Activated naive CD4-positive, alpha-beta T cell treated with anti-CD3 and anti-CD28 coated beads for 36 hours (primary cell): ENCODE results near the gene HK2. TPM values are rescaled to one million over a fixed set of nuclear protein-coding genes. Genes with fewer than 3 reads are reported as not detected.
"Not testable (repeated sequence)": the region's sequence is repeated elsewhere in the genome, so short reads cannot be mapped to it uniquely, and the experiment has no call there.

Experiments used
- CTCF ChIA-PET: fragments of 350-600 bp; sonication (Branson Sonifier 250); formaldehyde crosslinking; loops from one replicate; lab custom pipeline; 2021; ENCODE audit warnings: antibody characterized with exemption; lab: Charles Lee
- DNase-seq: peaks from one replicate; pipeline ENCODE4 v3.0.0-alpha.2; 2020
- H3K27ac Mint-ChIP-seq: one replicate; pipeline ENCODE4 v1.8.0; 2021; ENCODE audit warnings: mild to moderate bottlenecking, mixed read lengths
- H3K27me3 Mint-ChIP-seq: one replicate; pipeline ENCODE4 v1.8.0; 2021; ENCODE audit warnings: low read depth, mixed read lengths
- H3K36me3 Mint-ChIP-seq: one replicate; pipeline ENCODE4 v1.8.0; 2021; ENCODE audit warnings: low read depth, mixed read lengths
- H3K4me1 Mint-ChIP-seq: one replicate; pipeline ENCODE4 v1.8.0; 2021; ENCODE audit warnings: low read depth, mixed read lengths
- H3K4me3 Mint-ChIP-seq: one replicate; pipeline ENCODE4 v1.8.0; 2021; ENCODE audit warnings: mild to moderate bottlenecking, moderate library complexity, mixed read lengths
- H3K9me3 Mint-ChIP-seq: one replicate; pipeline ENCODE4 v1.8.0; 2021; ENCODE audit warnings: mixed read lengths
- intact Hi-C: fragments of 100-400 bp; cut with micrococcal nuclease; formaldehyde crosslinking; loops from one replicate; pipeline ENCODE4 v1.15.1; 2023
- total RNA-seq, 2 experiments: library from RNA; stranded (reverse); gene quantifications; one replicate each; pipeline ENCODE4 v1.2.3, GENCODE V29; 2021

Gene HK2
- total RNA-seq, 2 experiments from 2014 or later: 37.9 to 38.7 TPM

DNA sequence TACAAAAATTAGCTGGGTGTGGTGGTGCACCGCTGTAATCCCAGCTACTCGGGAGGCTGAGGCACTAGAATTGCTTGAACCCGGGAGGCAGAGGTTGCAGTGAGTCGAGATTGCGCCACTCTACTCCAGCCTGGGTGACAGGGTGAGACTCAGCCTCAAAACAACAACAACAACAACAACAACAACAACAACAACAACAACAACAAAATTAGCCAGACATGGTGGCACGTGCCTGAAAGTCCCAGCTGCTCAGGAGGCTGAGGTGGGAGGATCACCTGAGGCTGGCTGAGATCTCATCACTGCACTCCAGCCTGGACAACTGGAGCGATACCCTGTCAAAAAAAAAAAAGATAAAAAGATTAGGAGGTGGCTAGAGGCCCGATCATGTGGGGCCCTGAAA is 19.4 kb downstream of the HK2 start:
- H3K36me3 Mint-ChIP-seq: peaks cover 52% of the 10 kb centered on the region
- intact Hi-C loops, H3K9me3 Mint-ChIP-seq, H3K27me3 Mint-ChIP-seq, CTCF ChIA-PET, H3K4me3 Mint-ChIP-seq, H3K27ac Mint-ChIP-seq, DNase-seq: not testable (repeated sequence)
- H3K4me1 Mint-ChIP-seq: peaks cover 45% of the 10 kb centered on the region

DNA sequence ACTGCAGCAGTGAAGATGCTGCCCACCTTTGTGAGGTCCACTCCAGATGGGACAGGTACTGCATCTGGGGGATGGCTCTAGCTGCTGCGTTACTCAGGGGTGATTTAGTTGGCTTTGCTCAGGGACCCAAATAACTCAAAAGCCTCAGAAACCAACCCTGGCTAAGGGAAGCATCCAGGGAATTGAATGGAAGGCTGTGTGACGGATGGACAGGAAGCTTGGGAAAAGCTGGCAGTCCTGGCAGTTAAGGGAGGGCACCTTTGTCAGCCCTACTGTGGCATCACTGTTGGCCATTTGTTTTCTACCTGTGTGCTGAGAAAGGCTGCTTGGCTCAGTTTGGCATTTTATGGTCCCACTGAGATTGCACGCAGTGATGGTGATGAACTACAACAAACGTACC is 20.5 kb downstream of the HK2 start:
- Mint-ChIP-seq H3K27ac (no peak overlapping the region), H3K4me3 (no peak overlapping the region), H3K4me1 (peaks cover 35% of the 10 kb centered on the region), H3K27me3 (no peaks in the 10 kb centered on the region), H3K36me3 (peaks cover 52% of the 10 kb centered on the region), H3K9me3 (no peaks in the 10 kb centered on the region)
- CTCF ChIA-PET: no interaction called here
- intact Hi-C loops: no loop called here
- no peak for DNase-seq

DNA sequence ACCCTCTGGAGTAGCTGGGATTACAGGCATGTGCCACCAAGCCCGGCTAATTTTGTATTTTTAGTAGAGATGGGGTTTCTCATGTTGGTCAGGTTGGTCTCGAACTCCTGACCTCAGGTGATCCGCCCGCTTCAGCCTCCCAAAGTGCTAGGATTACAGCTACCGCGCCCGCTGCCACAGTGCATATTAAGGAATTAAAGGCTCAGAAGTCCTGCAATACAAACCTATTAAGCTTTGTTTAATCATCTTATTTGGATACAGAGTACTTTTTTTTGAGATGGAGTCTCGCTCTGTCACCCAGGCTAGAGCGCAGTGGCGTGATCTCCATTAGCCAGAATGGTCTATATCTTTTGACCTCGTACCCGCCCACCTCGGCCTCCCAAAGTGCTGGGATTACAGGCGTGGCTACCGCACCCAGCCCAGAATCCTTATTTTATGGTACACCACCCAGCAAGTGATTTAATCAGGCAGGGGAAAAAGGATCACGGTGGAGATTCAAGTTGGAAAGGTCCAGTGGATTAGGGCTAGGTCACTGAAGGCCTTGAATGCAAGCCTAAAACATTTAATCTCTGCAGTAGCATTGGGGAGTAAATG is 21.3 kb downstream of the HK2 start:
- H3K4me3 Mint-ChIP-seq, H3K27ac Mint-ChIP-seq, CTCF ChIA-PET, DNase-seq, H3K27me3 Mint-ChIP-seq, intact Hi-C loops, H3K9me3 Mint-ChIP-seq: not testable (repeated sequence)
- Mint-ChIP-seq H3K36me3 (peaks cover 48% of the 10 kb centered on the region), H3K4me1 (peaks cover 27% of the 10 kb centered on the region)

DNA sequence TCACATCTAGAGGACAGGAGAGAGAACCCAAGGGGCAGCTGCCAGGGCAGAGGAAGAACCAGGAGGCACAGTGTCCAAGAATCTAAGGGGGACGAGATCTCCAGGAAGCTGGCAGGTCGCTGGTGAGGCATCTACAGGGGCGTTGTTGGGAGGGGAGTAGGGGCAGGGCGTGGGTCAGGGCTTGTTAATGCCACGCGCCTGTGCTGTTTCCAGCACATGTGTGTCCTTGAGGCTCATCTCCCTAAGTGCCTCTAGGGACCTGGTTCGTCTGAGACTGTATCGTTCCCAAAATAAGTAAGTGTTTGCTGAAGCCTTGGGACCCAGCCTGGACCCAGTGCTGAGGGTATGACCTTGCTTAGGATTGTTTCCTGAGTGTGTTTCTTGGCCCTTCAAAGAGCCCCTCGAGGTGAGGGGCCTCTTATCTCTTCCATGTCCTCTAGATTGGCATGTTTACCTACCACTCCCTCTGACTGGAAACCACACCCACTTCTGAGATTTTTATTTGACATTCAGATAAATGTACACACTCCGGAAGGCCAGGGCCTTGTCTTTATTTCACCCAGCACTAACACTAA is 22.2 kb downstream of the HK2 start:
- no peaks in the 10 kb centered on the region for H3K9me3 Mint-ChIP-seq
- no peaks in the 10 kb centered on the region for H3K27me3 Mint-ChIP-seq
- no peak overlapping the region for H3K4me3 Mint-ChIP-seq
- H3K36me3 Mint-ChIP-seq: peaks cover 45% of the 10 kb centered on the region
- no peak overlapping the region for H3K27ac Mint-ChIP-seq
- H3K4me1 Mint-ChIP-seq: peaks cover 20% of the 10 kb centered on the region
- no peak for DNase-seq
- intact Hi-C loops: no loop called here
- CTCF ChIA-PET: interaction anchor here (1.0 kb wide), 1 partner anchor 19 kb away, joined by 4 read pairs; no protein-coding TSS in a partner anchor

DNA sequence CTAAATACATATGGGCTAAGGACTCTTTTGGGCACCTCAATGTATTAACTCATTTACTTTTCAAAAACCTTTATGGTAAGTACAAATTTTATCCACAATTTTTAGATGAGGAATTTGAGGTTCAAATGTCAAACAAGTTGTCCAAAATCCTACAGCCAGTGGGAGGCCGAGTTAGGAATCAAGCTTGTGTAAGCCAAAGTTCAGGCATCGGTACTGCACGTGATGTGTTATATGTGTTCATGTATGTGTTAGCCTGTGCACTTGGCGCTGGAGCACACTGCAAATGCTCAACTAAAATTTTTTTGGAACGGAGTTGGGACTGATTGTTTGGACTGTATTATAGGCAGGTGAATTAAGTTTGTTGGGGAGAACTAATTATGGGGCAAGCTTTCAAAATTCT is 22.7 kb downstream of the HK2 start:
- peaks cover 16% of the 10 kb centered on the region for H3K4me1 Mint-ChIP-seq
- no peak overlapping the region for H3K27ac Mint-ChIP-seq
- H3K9me3 Mint-ChIP-seq: no peaks in the 10 kb centered on the region
- no peaks in the 10 kb centered on the region for H3K27me3 Mint-ChIP-seq
- no peak for DNase-seq
- H3K4me3 Mint-ChIP-seq: no peak overlapping the region
- CTCF ChIA-PET: interaction anchor here (1.0 kb wide), 1 partner anchor 18 kb away, joined by 4 read pairs; no protein-coding TSS in a partner anchor
- peaks cover 42% of the 10 kb centered on the region for H3K36me3 Mint-ChIP-seq
- intact Hi-C loops: no loop called here

DNA sequence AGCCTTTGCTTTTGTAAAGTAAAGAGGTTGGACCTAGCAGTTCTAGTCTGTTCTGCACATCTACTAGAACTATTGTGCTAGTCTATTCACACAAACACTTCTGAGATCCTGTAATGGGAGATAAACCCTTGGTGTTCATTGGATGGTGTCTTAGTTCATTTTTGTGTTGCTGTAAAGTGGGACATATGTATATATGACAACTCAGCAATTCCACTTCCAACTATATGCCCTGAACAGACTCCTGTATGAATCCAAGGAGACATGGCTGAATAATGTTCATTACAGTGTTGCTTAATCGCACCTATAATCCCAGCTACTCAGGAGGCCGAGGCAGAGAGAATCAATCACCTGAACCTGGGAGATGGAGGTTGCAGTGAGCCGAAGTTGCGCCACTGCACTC is 23.3 kb downstream of the HK2 start:
- H3K4me3 Mint-ChIP-seq: no peak overlapping the region
- H3K27ac Mint-ChIP-seq: no peak overlapping the region
- CTCF ChIA-PET: no interaction called here
- peaks cover 20% of the 10 kb centered on the region for H3K4me1 Mint-ChIP-seq
- H3K9me3 Mint-ChIP-seq: no peaks in the 10 kb centered on the region
- no peaks in the 10 kb centered on the region for H3K27me3 Mint-ChIP-seq
- intact Hi-C loops: no loop called here
- no peak for DNase-seq
- peaks cover 40% of the 10 kb centered on the region for H3K36me3 Mint-ChIP-seq

DNA sequence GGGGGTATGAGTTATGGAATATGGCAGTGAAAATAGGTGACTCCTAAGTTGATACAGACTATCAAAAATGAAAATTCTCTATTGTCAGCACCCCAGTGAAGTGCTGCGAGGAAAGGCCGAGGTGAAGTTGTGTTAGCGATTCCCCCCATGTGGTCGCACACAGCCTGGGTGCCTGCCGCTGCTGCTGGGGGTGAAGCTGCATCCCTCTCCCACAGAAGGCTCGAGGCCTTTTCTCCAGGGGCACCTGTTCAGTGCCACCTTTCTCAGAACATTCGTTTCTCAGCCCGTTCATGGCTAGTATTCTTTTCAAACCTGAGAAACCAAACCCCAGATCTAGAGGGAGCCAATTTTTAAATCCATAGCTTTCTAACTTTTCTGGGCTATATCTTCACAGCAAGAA is 23.8 kb downstream of the HK2 start:
- H3K4me1 Mint-ChIP-seq: peaks cover 25% of the 10 kb centered on the region
- no peaks in the 10 kb centered on the region for H3K9me3 Mint-ChIP-seq
- peaks cover 41% of the 10 kb centered on the region for H3K36me3 Mint-ChIP-seq
- DNase-seq: no peak
- intact Hi-C loops: no loop called here
- no peak overlapping the region for H3K4me3 Mint-ChIP-seq
- CTCF ChIA-PET: interaction anchor here (1.4 kb wide), 1 partner anchor 142 kb away, joined by 5 read pairs; no protein-coding TSS in a partner anchor
- H3K27ac Mint-ChIP-seq: no peak overlapping the region
- no peaks in the 10 kb centered on the region for H3K27me3 Mint-ChIP-seq

DNA sequence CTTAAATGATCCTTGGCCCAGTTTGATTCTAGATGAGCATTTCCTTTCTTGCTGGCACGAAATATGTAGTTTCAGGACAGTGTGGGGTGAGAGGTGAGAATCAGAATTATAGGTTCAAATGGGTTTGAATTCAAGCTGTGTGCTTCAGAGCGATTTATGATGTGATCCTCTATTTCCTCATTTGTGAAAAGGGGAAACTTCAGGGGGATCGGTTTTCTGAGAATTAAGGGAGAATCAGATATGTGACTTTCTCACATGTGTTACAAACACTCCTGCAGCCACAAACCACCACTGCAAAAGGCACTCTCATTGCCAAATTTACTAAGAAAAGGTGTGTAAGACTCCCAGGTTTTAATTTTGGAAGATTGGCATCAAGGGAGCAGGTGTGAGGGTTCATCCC is 24.4 kb downstream of the HK2 start:
- H3K4me1 Mint-ChIP-seq: peaks cover 28% of the 10 kb centered on the region
- intact Hi-C loops: no loop called here
- H3K9me3 Mint-ChIP-seq: no peaks in the 10 kb centered on the region
- CTCF ChIA-PET: interaction anchor here (1.4 kb wide), 1 partner anchor 143 kb away, joined by 5 read pairs; no protein-coding TSS in a partner anchor
- H3K27me3 Mint-ChIP-seq: no peaks in the 10 kb centered on the region
- H3K36me3 Mint-ChIP-seq: peaks cover 41% of the 10 kb centered on the region
- H3K27ac Mint-ChIP-seq: no peak overlapping the region
- DNase-seq: no peak
- no peak overlapping the region for H3K4me3 Mint-ChIP-seq

DNA sequence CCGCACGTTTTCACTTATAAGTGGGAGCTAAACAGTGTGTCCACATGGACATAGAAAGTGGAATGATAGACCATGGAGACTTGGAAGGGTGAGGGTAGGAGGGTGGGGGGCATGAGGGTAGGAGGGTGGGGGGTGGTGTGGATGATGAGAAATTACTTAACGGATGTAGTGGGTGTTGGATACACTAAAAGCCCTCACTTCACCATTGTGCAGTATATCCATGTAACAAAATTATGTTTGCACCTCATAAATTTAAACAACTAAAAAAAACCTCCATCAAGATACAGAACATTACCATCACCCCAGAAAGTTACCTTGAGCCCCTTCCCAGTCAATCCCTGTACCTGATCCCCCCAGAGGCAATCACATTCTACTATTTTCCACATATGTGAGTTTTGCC is 26.2 kb downstream of the HK2 start:
- peaks cover 29% of the 10 kb centered on the region for H3K36me3 Mint-ChIP-seq
- CTCF ChIA-PET: no interaction called here
- intact Hi-C loops: no loop called here
- H3K4me3 Mint-ChIP-seq: no peak overlapping the region
- no peaks in the 10 kb centered on the region for H3K27me3 Mint-ChIP-seq
- no peaks in the 10 kb centered on the region for H3K9me3 Mint-ChIP-seq
- H3K4me1 Mint-ChIP-seq: peaks cover 25% of the 10 kb centered on the region
- H3K27ac Mint-ChIP-seq: no peak overlapping the region
- DNase-seq: no peak

DNA sequence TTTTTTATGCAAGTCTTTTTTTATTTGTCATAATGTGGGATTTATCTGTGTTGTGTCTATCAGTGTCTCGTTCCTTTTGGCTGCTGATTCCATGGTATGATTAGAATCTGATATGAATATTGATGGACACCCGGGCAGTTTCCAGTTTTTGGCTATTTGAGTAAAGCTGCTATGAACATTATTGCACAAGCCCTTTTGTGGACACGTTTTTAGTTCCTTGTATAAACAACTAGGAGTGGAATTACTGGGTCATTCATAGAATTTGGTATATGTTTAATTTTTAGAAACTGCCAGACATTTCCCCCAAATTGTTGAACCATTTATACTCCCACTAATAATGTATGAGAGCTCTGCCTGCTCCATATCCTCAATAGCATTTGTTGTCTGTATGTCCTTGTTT is 26.6 kb downstream of the HK2 start:
- Mint-ChIP-seq H3K9me3 (no peaks in the 10 kb centered on the region), H3K27ac (no peak overlapping the region), H3K27me3 (no peaks in the 10 kb centered on the region), H3K4me1 (peaks cover 24% of the 10 kb centered on the region), H3K36me3 (peaks cover 25% of the 10 kb centered on the region), H3K4me3 (no peak overlapping the region)
- no peak for DNase-seq
- CTCF ChIA-PET: no interaction called here
- intact Hi-C loops: no loop called here

DNA sequence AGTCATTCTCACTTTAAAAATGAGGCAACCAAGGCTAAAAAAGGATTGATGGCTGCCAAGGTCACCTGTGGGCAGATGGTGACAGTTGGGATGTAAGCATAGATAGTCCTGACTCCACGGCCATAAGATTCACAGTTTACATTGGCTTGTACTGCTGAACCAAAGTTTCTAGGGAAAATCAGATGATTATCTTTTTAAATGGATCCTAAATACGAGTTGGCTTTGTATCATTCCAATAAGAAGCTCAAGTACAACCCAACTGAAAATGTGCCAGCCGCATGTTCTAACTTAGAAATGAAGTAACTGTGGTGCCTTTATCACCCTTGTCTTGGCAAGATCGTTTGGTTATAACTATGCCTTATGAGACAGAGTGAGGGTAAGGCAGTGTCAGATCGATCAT is 27.6 kb downstream of the HK2 start:
- peaks cover 19% of the 10 kb centered on the region for H3K36me3 Mint-ChIP-seq
- no peaks in the 10 kb centered on the region for H3K27me3 Mint-ChIP-seq
- CTCF ChIA-PET: interaction anchor here (1.1 kb wide), 1 partner anchor 25 kb away, joined by 4 read pairs; no protein-coding TSS in a partner anchor
- DNase-seq: no peak
- intact Hi-C loops: no loop called here
- H3K4me3 Mint-ChIP-seq: no peak overlapping the region
- H3K9me3 Mint-ChIP-seq: no peaks in the 10 kb centered on the region
- no peak overlapping the region for H3K27ac Mint-ChIP-seq
- peaks cover 33% of the 10 kb centered on the region for H3K4me1 Mint-ChIP-seq

DNA sequence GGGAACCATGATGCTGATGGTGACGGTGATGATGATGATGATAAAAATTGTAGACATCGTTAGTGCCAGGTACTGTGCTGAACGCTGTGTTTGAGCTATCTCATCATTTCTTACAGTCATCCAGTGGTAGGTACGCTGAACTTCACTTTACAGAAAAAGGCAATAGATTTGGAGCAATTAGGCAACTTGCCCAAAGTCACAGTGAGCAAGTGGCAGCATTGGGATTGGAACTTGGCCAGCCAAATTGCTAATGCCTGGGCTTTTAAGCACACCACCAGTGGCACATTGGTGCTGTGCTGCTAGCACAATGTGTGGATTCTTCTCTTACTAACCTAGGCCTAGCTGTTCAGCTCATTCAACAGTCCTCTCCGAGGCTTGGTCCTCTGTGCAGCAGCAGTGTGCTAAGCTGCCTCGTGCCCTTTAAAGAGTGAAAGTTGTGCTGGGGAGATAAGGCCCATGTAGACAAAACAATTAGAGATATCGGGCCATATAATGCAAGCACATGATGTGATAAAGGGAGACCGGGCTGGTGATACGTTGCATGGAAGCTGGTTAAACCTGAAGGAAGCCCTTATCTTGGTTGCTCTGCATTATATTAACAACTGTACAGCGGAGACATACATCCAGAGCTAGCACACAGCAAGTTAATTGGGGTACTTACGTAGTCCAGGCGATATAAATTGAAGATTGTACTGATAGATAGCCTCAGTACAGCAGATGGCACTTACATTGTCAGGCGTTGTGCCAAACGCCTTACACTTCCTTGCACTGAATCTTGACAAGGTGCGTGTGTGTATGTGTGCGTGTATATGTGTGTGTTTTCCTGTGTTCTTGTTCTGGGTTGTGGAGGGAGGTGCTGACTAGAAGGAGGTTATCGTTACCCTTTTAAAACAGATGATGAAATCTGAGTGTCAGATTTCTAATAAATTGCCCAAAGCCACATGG is 28.4 kb downstream of the HK2 start:
- DNase-seq: no peak
- no peak overlapping the region for H3K27ac Mint-ChIP-seq
- no peaks in the 10 kb centered on the region for H3K27me3 Mint-ChIP-seq
- intact Hi-C loops: no loop called here
- no peaks in the 10 kb centered on the region for H3K9me3 Mint-ChIP-seq
- CTCF ChIA-PET: interaction anchor here (0.5 to 1.1 kb wide), 2 partner anchors 25 to 276 kb away, joined by 3 to 4 read pairs; no protein-coding TSS in a partner anchor
- peaks cover 34% of the 10 kb centered on the region for H3K4me1 Mint-ChIP-seq
- no peak overlapping the region for H3K4me3 Mint-ChIP-seq
- H3K36me3 Mint-ChIP-seq: peaks cover 23% of the 10 kb centered on the region
